NCI-H1930 (cell line): ENCODE data around the gene NAT10.
A peak's percentile ranks its signal among the peaks of the same experiment; 100 is the strongest.
"Not testable (repeated sequence)": the region's sequence is repeated elsewhere in the genome, so short reads cannot be mapped to it uniquely, and the experiment has no call there.

Experiments used
- DNase-seq, 2 experiments: peaks; one replicate each; lab custom pipeline; 2025; lab: John Stamatoyannopoulos, UW

NAT10 gene

GRCh38 chr11:34105079-34105956 is at the start of gene NAT10:
Gene NAT10 (plus strand): TSS chr11:34105629. CDS start chr11:34108226, 2,597 bp downstream.
- DNase-seq: peak; percentile 99

DNA sequence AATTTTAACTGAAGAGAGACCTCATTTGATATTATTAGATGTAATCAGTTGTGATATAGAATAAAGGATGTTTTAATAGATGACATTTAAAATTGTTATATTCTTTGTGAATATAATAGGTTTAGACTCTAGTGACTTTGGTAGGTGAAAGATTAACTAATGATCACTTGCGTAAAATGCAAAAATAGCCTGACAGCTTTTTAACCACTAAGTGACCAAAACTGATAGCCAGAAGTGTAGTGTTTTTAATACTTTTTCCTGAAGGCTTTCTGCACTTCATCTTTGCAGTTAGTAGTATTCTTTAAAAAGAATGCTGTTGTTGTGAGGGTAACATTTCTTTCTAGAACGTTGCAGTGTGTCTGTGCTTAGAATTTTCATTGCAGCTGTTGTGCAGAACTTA is 48.8 kb upstream of the NAT10 start:
- DNase-seq: no peak

GRCh38 chr11:34063061-34063795 is 42.2 kb upstream of the NAT10 start:
- DNase-seq: no peak

- DNase-seq: no peak
Observed at GRCh38 chr11:34064291-34064690, 41.1 kb upstream of the NAT10 start.

DNA sequence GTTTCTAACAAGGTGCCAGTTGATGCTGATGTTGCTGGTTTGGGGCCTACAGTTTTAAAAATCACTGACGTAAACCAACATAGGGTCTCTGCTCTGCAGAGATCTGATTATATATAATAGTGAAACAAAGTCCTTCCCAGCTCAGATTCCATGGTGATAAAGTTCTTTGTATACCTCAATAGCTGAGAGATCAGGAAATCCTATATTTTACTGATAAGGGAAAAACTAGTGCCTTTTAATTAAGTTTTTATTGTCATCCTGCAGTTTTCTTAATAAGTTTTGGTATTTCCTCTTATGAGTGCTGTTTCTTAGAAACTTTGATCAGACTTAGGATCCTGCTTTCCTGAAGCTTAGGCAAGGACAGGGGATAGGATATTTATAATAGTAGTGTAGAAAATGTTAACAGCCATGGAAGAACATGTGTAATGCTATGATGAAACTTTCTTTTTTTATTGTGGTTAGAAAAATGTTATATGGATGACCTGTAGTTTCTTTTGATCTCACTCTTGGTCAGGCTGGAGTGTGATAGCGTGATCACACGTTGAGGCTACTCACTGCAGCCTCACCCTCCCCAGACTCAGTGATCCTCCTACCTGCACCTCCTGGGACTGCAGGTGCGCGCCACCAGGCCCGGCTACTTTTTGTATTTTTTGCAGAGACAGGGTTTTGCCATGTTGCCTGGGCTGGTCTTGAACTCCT is 39.8 kb upstream of the NAT10 start:
- no peak for DNase-seq

DNA sequence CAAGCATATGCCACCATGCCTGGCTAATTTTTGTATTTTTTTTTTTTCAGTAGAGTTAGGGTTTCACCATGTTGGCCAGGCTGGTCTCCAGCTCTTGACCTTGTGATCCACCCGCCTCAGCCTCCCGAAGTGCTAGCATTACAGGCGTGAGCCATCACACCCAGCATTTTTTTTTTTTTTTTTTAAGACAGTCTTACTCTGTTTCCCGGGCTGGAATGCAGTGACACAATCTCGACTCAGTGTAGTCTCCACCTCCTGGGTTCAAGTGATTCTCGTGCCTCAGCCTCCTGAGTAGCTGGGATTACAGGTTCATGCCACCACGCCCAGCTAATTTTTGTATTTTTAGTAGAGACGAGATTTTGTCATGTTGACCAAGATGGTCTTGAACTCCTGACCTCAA is 38.7 kb upstream of the NAT10 start:
- not testable (repeated sequence) for DNase-seq

GRCh38 chr11:34067383-34068065 is 37.9 kb upstream of the NAT10 start:
- DNase-seq: no peak

DNA sequence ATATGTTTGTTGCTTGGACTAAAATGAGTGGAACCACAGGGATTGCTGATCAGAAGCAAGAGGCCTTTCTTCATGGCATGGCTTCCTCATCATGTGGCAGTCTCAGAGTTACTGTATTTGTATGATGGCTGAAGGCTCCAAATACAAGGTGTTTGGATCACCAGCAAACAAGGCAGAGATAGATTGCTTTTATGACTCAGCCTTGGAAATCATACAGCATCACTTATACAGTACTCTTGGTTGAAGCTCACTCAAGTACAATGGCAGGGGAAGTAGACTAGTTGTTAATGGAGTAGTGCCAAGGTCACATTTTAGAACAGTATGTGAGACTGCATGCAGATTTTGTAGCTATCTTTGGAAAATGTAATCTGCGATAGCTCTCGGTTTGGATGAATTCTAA is 37.3 kb upstream of the NAT10 start:
- no peak for DNase-seq

GRCh38 chr11:34071306-34071705 is 34.1 kb upstream of the NAT10 start:
- not testable (repeated sequence) for DNase-seq

GRCh38 chr11:34072041-34072440 is 33.4 kb upstream of the NAT10 start:
- DNase-seq: no peak

DNA sequence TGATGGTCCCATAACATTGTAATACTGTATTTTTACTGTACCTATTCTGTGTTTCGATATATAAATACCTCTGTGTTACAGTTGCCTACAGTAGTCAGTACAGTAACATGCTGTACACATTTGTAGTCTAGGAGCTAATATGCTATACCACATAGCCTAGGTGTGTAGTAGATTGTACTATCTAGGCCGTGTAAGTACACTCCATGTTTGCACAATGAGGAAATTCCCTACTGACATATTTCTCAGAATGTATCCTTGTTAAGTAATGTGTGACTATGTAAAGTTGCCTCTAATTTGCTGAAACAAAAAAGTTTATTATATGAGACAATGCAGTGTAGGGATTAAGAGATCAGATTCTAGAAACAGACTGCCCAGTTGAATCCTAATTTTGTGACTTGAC is 32.6 kb upstream of the NAT10 start:
- no peak for DNase-seq

DNA sequence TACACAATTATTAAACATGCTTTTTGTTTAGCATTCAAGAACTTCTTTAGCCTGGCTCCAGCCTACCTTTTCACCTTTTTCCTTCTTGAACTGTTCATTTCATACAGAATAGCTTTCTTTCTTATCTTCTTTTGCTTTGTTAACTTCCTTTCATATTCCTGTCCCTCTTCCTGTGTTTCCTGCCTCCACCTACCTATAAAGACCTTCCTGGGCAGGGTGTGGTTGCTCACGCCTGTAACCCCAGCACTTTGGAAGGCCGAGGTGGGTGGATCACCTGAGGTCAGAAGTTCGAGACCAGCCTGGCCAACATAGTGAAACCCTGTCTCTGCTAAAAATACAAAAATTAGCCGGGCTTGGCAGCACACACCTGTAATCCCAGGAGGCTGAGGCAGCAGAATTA is 31.0 kb upstream of the NAT10 start:
- no peak for DNase-seq

DNA sequence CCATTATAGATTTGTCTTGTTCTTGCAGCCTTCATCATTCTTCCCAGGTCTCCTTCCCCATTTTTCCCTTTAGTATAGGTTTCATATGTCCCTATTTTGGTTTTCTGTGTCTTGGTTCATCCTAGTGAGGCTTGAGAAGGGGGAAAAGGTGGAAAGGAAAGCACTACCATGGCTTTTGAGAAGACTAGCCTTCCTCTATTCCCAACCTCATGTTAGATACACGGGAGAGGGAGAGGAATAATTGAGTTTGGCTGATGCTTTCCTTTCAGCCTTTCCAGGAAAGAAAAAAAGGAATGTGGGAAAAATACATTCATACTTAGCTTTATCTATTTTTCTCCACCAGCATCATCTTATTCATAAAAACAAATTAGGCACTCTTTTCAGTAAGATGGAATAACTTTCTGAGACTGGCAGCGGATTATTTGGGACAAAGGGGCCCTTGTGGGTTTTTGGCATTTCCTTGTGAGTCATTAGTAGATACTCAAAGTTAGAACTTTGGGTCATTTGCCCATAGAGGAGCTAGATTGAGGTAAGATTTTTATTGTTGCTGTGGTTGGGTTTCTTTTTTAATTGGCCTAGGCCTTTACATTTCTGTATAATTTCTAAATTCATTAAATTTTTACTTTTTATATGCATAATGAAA is 30.1 kb upstream of the NAT10 start:
- DNase-seq: no peak

DNA sequence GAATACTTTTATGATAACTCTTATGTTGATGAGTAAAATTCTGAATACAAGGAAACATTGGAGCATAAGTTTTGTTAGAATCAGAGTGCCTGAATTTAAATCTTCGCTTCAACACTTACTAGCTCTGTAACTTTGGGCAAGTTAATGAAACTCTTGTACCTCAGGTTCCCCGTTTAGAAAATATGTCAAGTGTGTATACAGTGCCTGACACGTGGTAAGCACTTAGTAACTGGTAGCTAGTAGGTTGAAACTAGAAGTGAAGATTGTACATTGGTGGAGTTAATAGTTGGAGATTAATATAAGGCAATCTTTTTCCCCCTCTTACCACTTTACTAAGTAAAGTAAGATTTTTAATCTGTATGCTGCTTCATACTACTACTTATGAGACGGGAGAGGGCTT is 24.8 kb upstream of the NAT10 start:
- no peak for DNase-seq

- DNase-seq: no peak
Observed at GRCh38 chr11:34084637-34085036, 20.8 kb upstream of the NAT10 start.

DNA sequence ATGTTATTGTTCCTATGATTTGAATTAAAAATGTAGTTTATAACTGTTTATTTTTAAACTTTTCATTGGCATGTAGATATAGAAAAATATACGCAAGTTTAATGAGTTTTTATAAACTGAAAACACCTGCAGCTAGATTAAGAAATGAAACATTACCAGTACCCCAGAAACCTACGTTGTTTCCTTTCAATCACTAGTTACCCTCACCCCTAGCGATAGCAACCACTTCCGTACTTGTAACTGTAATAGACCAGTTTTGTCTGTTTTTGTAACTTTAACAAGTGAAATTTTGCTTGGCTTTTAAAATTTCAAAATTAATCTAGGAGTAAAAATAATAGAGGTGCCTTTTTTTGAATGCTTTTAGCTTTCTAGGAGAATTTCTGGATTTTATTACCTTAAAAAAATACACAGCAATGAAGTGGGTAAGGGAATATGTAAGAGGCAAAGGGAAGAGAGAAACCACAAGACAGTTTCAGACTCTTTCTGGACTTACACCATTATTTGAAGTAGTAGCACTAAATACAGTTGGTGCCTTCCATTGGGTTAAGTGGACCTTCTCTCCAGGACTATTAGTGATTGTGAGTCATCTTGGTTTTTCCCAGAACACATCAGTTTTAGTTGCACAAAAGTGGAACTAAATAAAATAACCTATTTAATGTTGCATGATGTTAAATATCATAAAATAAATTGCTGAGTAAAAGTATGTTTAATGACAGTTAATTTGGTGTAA is 18.7 kb upstream of the NAT10 start:
- DNase-seq: no peak

DNA sequence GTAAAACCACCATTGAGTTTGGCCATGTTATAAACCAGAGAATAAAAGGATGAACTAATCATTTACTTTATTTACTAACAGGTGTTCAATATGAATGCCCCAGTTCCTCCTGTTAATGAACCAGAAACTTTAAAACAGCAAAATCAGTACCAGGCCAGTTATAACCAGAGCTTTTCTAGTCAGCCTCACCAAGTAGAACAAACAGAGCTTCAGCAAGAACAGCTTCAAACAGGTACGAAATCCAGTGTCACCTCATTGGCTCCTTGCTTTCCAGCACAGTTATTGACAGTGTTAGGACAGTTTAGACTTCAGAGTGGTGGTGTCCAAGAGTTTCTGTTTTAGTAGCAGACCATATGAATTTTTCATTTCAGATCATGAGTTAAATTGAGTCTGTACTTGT is 13.6 kb upstream of the NAT10 start:
- no peak for DNase-seq

GRCh38 chr11:34094900-34095299 is 10.5 kb upstream of the NAT10 start:
- not testable (repeated sequence) for DNase-seq

DNA sequence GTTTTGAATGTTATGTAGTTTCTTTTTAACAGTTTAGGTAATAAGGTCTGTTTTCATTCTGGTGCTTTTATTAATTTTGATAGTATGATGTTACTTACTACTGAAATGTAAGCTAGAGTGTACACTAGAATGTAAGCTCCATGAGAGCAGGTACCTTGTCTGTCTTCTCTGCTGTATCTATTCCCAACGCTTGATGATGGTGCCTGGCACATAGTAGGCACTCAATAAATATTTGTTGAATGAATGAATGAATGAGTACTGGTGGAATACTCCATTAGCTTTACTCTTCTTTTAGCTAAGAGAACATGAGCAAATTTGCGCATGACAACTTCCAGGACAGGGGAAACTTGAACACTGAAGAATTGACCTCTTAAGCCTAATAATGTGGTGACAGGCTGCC is 6.6 kb upstream of the NAT10 start:
- no peak for DNase-seq

GRCh38 chr11:34104680-34105078 is 750 bp upstream of the NAT10 start:
- no peak for DNase-seq

DNA sequence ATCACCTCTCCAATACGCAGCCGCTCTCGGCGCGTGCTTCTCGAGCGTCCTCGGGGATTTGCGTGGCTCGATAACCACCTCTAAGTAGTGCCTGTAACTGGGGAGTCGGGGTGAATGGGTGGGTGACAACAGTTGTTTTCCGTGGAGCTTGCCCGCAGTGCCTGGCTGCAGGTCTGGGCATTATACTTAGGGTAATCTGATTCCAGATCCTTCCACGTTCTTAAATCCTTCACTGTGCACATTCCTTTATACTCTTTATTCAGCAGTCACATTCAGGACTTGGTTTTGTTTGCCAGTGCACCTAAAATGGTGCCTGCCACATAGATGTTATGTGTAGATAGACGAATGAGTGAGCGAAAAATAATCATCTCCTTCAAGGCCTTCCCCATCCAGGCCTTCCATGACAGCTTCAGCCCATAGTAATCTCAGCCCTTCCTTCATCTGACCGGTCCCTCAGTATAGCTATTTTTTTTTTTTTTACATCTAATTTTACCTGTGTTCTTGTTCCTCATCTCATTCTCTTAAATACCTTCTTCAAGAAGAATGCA is 602 bp downstream of the NAT10 start:
- no peak for DNase-seq
